Heart left ventricle (tissue), 13 donors: ENCODE measurements around the gene CYYR1.

ENCODE experiments used
- CTCF ChIP-seq, 12 donors: fragments of 200-600 bp; sonication (generic) in 4 of 12; IDR thresholded peaks; one replicate each; pipeline versions ENCODE4 v1.5.0 to v1.8.0; 2018 to 2022; ENCODE audit warnings: antibody characterized with exemption in 12 of 12, mild to moderate bottlenecking in 5 of 12
- POLR2A ChIP-seq, 2 donors: fragments of 450-650 bp; IDR thresholded peaks; one replicate each; pipeline ENCODE4 v1.6.1; 2017; ENCODE audit warnings: antibody characterized with exemption in 2 of 2, mild to moderate bottlenecking in 2 of 2, moderate library complexity in 2 of 2
- donor health status: ischemic (EF 13 %, LVEDD 7.1; RV severe dilation, severe dysfunction).
- donor health status: DM: no; HTN: yes; CAD: no.
- donor health status: DM: no; HTN: no; CAD: no.
- donor health status: ischemic (EF 25% LVEDD 6.9; RV normal size, moderate dysfunction).
- donor health status: ischemic (EF 25% LVEDD 5.7; RV mildly dilated, moderate dysfunction).
- donor health status: ischemic (EF 35%, LVEDD 5.7; RV mildly dilated, moderate dysfunction).
- donor health status: nonischemic (EF 11% LVEDD 7.7; RV severe dilation, severe dysfunction).
- donor health status: DM: yes; HTN: yes; CAD: no.
- donor health status: PGD.
- donor health status: ischemic (EF 29% LVEDD 5.4; RV normal size, mild dysfunction).
- donor health status: nonischemic (EF 23%, LVEDD 6.1; RV moderate dilation, normal function).

- no peak for TF ChIP-seq CTCF (IDR thresholded peaks at IDR 0.05)
- no peak for TF ChIP-seq POLR2A (IDR thresholded peaks at IDR 0.05)
Observed at GRCh38 chr21:26469789-26470188, 103.3 kb downstream of the CYYR1 start.
